ENCODE results near the gene SLC44A2. TPM values are rescaled to one million over a fixed set of nuclear protein-coding genes. Genes with fewer than 3 reads are reported as not detected.

Gene SLC44A2
- total RNA-seq, 4 donors from 2014 or later: 86.0 to 141 (median 113) TPM

DNA sequence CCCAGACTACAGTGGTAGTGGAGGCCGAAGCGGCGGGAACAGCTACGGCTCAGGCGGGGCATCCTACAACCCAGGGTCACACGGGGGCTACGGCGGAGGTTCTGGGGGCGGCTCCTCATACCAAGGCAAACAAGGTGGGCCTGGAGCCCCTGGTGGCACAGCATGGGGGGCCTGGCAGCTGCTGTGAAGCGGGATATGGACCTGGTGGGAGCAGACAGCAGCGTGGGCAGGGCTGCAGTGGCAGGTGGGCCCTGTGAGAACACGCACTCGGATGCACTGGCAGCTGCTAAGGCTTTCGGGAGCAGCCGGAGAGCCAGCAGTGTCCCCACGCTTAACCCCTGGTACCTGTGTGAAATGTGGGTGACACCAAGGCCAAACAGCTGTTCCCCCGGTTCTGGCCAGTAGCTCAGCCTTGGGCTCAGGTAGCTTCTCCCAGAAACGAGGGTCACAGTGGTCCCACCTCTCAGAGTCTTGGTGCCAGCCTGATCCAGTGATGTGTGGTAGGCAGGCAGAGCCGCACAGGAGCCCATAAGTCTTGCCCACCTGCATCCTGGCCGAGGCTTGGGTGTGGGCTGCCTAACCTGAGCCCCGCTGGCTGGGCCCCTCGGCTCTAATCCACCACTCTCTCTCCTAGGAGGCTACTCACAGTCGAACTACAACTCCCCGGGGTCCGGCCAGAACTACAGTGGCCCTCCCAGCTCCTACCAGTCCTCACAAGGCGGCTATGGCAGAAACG, 63.4 kb downstream of the SLC44A2 start:
- 88 to 90% methylated on average over 13 to 22 of the region's 27 CpGs for WGBS, 2 donors
- Histone ChIP-seq H3K9me3 (no peaks in the 10 kb centered on the region), H3K36me3 (peaks cover 62 to 80% of the 10 kb centered on the region in 2 donors), H3K4me1 (no peaks in the 10 kb centered on the region), H3K27ac (no peak overlapping the region), H3K27me3 (no peaks in the 10 kb centered on the region), H3K4me3 (replicated peaks in 1 of 3) (no peak overlapping the region)
- intact Hi-C loops (cut with DNase I): no loop called here
- TF ChIP-seq, protein P1, sequence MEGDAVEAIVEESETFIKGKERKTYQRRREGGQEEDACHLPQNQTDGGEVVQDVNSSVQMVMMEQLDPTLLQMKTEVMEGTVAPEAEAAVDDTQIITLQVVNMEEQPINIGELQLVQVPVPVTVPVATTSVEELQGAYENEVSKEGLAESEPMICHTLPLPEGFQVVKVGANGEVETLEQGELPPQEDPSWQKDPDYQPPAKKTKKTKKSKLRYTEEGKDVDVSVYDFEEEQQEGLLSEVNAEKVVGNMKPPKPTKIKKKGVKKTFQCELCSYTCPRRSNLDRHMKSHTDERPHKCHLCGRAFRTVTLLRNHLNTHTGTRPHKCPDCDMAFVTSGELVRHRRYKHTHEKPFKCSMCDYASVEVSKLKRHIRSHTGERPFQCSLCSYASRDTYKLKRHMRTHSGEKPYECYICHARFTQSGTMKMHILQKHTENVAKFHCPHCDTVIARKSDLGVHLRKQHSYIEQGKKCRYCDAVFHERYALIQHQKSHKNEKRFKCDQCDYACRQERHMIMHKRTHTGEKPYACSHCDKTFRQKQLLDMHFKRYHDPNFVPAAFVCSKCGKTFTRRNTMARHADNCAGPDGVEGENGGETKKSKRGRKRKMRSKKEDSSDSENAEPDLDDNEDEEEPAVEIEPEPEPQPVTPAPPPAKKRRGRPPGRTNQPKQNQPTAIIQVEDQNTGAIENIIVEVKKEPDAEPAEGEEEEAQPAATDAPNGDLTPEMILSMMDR (IDR thresholded peaks at IDR 0.05): no peak
- TF ChIP-seq POLR2A (IDR thresholded peaks at IDR 0.05): no peak
- DNase-seq: no peak

DNA sequence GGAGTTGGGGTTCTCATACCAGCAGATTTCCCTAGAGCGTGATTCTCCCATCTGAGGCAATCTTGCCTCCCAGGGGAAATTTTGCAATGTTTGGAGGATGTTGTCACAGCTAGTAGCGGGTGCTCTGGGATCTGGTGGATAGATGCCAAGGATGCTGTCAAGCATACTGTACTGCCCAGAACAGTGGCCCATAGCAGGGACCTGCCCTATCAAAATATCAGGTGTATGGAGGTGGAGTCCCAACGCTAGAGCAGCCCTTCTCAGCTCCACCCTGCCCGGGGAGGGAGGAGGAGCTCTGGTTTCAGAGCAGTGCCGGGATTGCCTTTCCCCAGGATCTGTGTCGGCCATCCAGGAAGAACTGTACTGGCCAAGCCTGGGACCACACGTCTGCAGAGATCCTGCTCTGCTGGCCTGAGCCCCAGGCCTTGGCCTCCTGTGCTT, 65.0 kb downstream of the SLC44A2 start:
- H3K27me3 ChIP-seq: no peaks in the 10 kb centered on the region
- peak; percentile 78 to 90 for DNase-seq
- TF ChIP-seq, protein P1 (IDR thresholded peaks at IDR 0.05): no peak
- no peak for TF ChIP-seq POLR2A (IDR thresholded peaks at IDR 0.05)
- H3K9me3 ChIP-seq: no peaks in the 10 kb centered on the region
- peaks cover 3 to 4% of the 10 kb centered on the region in 2 donors for H3K4me1 ChIP-seq
- 30 to 38% methylated on average over 5 to 7 of the region's 7 CpGs for WGBS, 2 donors
- H3K36me3 ChIP-seq: peaks cover 46 to 65% of the 10 kb centered on the region in 2 donors
- intact Hi-C loops (cut with DNase I): no loop called here
- no peak overlapping the region for H3K4me3 ChIP-seq (replicated peaks in 1 of 3)
- H3K27ac ChIP-seq: peak overlapping the region in 1 of 3 donors; percentile 40

DNA sequence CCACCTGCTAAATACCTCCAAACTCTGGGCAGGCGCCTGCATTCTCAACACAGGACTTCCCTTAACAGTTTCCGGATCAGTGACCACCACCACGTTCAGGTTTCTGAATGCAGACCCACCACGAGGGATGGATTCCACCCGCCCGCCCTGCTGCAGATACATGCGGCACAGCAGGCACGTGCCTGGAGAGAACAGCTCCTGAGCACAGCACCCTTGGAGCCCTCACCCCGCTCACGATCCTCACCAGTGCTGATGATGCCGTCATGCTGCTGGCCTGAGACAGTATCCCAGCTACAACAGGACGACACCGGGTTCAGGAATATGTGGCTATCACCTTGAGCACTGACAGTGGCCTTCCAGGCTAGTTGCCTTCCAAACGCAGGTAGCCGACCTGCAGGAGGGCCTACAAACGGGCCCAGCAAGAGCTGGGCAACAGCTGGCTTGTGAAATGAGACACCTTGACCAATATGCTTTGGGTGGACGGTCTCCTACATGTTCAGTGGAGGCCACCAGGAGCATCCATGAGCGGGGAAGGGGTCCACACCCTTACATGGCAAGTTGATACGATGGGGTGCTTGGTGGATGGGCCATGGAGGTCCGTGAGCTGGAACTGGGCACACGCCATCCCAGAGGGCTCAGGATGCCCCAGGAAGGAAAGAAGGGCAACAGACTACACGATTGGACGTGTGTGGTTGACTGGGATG, 66.0 kb downstream of the SLC44A2 start:
- intact Hi-C loops (cut with DNase I): no loop called here
- peaks cover 38 to 57% of the 10 kb centered on the region in 2 donors for H3K36me3 ChIP-seq
- DNase-seq: no peak
- TF ChIP-seq, protein P1 (IDR thresholded peaks at IDR 0.05): no peak
- TF ChIP-seq POLR2A (IDR thresholded peaks at IDR 0.05): no peak
- no peaks in the 10 kb centered on the region for H3K9me3 ChIP-seq
- H3K27ac ChIP-seq: no peak overlapping the region
- no peak overlapping the region for H3K4me3 ChIP-seq (replicated peaks in 1 of 3)
- peaks cover 4 to 13% of the 10 kb centered on the region in 2 donors for H3K4me1 ChIP-seq
- 87 to 92% methylated on average over 16 to 23 of the region's 23 CpGs for WGBS, 2 donors
- H3K27me3 ChIP-seq: no peaks in the 10 kb centered on the region

DNA sequence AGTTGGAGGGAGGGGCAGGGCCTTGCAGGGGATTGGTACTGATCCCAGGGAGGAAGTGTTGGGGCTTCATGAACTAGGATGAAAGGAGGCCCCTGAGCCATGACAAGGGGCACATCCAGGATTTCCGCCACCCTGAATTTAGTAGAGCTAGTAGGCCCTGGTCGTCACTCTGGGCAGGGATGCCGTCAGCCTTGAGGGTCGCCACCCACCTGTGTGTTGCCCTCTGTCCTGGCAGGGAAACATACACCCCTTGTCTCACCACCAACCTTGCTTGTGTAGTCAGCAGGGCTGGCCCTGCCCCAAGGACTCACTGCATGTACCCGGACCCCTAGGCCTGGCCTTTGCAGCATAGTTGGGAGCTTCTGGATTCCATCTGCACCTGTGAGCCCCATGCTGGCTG, 66.5 kb downstream of the SLC44A2 start:
- Histone ChIP-seq H3K4me1 (peaks cover 4 to 13% of the 10 kb centered on the region in 2 donors), H3K4me3 (replicated peaks in 1 of 3) (no peak overlapping the region), H3K36me3 (peaks cover 33 to 54% of the 10 kb centered on the region in 2 donors), H3K9me3 (no peaks in the 10 kb centered on the region), H3K27ac (no peak overlapping the region), H3K27me3 (no peaks in the 10 kb centered on the region)
- TF ChIP-seq, protein P1 (IDR thresholded peaks at IDR 0.05): no peak
- no peak for TF ChIP-seq POLR2A (IDR thresholded peaks at IDR 0.05)
- WGBS, 2 donors: 81 to 96% methylated on average over 3 to 5 of the region's 5 CpGs
- intact Hi-C loops (cut with DNase I): no loop called here
- no peak for DNase-seq
